Measurements from ENCODE around the gene HAPLN3.

The HAPLN3 gene

GRCh38 chr15:88918738-88919137 lies 23.4 kb upstream of the HAPLN3 start:
- DNase-seq (ENCODE audit: low spot score) = peak; percentile 74
- H3K4me3 Mint-ChIP-seq = no peak overlapping the region
- H3K36me3 Mint-ChIP-seq (ENCODE audit: low read depth) = no peaks in the 10 kb centered on the region
- H3K27me3 Mint-ChIP-seq (ENCODE audit: low read depth) = peaks cover 9% of the 10 kb centered on the region
- peak overlapping the region; percentile 16 for H3K27ac Mint-ChIP-seq
- H3K9me3 Mint-ChIP-seq = no peaks in the 10 kb centered on the region
- peaks cover 21% of the 10 kb centered on the region for H3K4me1 Mint-ChIP-seq (ENCODE audit: low read depth)

- no peak overlapping the region for H3K27ac Mint-ChIP-seq
- H3K36me3 Mint-ChIP-seq (ENCODE audit: low read depth) = no peaks in the 10 kb centered on the region
- no peak for DNase-seq (ENCODE audit: low spot score)
- peaks cover 9% of the 10 kb centered on the region for H3K27me3 Mint-ChIP-seq (ENCODE audit: low read depth)
- H3K9me3 Mint-ChIP-seq = no peaks in the 10 kb centered on the region
- H3K4me1 Mint-ChIP-seq (ENCODE audit: low read depth) = peaks cover 25% of the 10 kb centered on the region
- H3K4me3 Mint-ChIP-seq = no peak overlapping the region
Measured at GRCh38 chr15:88917760-88918159, 22.4 kb upstream of the HAPLN3 start.

DNA sequence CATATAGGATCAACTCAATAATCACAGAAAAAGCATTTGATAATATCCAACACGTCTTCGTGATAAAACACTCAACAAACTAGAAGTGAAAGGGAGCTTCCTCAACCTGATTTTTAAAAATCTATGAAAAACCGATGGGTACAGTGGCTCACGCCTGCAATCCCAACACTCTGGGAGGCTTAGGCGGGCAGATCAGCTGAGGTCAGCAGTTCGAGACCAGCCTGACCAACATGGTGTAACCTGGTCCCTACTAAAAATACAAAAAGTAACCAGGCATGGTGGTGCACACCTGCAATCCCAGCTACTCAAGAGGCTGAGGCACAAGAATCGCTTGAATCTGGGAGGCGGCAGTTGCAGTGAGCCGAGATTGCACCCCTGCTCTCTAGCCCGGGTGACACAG lies 20.0 kb upstream of the HAPLN3 start:
- no peak overlapping the region for H3K27ac Mint-ChIP-seq
- no peak overlapping the region for H3K4me3 Mint-ChIP-seq
- peaks cover 1% of the 10 kb centered on the region for H3K36me3 Mint-ChIP-seq (ENCODE audit: low read depth)
- peaks cover 9% of the 10 kb centered on the region for H3K27me3 Mint-ChIP-seq (ENCODE audit: low read depth)
- no peaks in the 10 kb centered on the region for H3K9me3 Mint-ChIP-seq
- DNase-seq (ENCODE audit: low spot score) = no peak
- H3K4me1 Mint-ChIP-seq (ENCODE audit: low read depth) = peaks cover 25% of the 10 kb centered on the region

DNA sequence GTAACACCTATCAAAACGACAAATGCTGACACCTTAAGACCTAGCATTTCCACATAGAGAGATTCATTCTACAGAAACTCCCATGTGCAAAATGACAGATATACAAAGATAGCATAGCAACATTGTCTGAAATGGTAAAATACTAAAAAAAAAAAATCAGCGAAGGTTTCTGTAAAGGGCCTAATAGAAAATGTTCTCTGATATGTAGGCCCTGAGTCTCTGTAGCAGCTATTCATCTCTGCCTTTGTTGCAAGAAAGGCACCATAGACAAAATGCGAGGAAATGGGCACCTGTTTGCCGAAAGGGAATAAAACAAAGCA lies 18.5 kb upstream of the HAPLN3 start:
- peaks cover 16% of the 10 kb centered on the region for H3K4me1 Mint-ChIP-seq (ENCODE audit: low read depth)
- H3K36me3 Mint-ChIP-seq (ENCODE audit: low read depth) = peaks cover 1% of the 10 kb centered on the region
- H3K9me3 Mint-ChIP-seq = no peaks in the 10 kb centered on the region
- H3K4me3 Mint-ChIP-seq = peak overlapping the region; percentile 84
- peaks cover 7% of the 10 kb centered on the region for H3K27me3 Mint-ChIP-seq (ENCODE audit: low read depth)
- no peak overlapping the region for H3K27ac Mint-ChIP-seq
- DNase-seq (ENCODE audit: low spot score) = no peak

DNA sequence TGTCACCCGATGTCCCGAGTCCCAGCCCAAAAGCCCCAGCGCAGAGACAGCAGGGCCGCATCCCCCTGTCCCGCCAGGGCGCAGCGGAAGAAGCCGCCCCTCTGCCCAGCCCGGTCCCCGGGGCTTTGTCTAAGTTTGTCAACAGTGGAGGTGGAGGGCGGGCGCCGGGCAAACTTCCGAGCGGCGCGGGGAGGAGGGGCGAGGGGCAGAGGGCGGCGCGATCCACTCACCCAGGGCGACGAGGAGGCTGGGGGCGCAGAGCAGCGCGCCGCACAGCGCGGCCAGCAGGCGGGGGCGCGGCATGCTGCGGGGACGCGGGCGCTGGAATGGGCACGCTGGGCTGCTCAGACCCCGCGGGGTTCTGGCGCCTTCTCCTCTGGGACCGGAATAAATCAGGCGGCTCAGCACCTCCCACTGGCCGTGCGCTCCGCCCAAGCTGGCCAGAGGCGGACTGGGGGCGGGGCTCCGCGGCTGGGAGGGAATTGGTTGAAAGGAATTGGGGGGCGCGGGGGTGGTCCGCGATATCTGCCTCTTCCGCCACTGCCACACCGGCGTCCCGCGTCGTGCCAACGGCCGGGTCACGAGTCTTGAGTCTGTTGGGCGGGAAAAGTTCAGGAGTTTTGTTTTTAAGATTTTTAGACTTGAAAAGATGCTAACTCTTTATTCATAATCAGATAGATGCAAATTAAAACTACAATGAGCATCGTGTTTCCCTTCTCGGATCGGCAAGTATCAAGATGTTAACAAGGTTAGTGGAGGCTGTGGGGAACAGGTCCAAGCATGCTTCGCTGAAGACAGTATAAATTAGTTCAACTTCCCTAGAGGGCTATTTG lies 17.9 kb upstream of the HAPLN3 start, which contains the start of gene MFGE8:
MFGE8 (minus strand) TSS at position 363 of the 833 bp plus-strand sequence; CDS start at position 303, 60 bp downstream.
- Mint-ChIP-seq H3K27me3 (ENCODE audit: low read depth) (peaks cover 7% of the 10 kb centered on the region), H3K4me3 (peak within 1 kb of the TSS; percentile 84), H3K4me1 (ENCODE audit: low read depth) (peaks cover 14% of the 10 kb centered on the region), H3K9me3 (no peaks in the 10 kb centered on the region), H3K27ac (peak within 1 kb of the TSS; percentile 86), H3K36me3 (ENCODE audit: low read depth) (peaks cover 2% of the 10 kb centered on the region)
- peak; percentile 72 for DNase-seq (ENCODE audit: low spot score)

- Mint-ChIP-seq H3K36me3 (ENCODE audit: low read depth) (peaks cover 6% of the 10 kb centered on the region), H3K27ac (no peak overlapping the region), H3K4me1 (ENCODE audit: low read depth) (peaks cover 14% of the 10 kb centered on the region), H3K27me3 (ENCODE audit: low read depth) (peaks cover 6% of the 10 kb centered on the region), H3K9me3 (no peaks in the 10 kb centered on the region), H3K4me3 (peak overlapping the region; percentile 84)
- no peak for DNase-seq (ENCODE audit: low spot score)
Measured at GRCh38 chr15:88912500-88912921, 17.2 kb upstream of the HAPLN3 start.

DNA sequence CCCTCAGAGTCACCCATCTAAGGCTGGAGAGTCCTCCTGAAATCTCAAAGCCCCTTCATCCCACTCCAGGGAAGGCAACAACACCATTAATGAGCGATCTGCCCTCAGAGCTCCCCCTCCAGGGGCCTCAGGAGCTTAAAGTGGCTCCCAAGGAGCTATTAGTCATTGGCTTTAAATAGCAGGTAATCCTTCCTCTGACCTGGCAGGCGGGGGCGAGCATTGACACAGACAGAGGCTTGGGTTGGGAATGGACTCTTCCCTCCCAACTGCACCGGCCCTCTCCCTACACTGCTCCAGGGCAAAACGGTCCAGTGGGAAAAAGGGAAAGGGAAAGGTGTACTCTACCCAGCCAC lies 16.4 kb upstream of the HAPLN3 start:
- Mint-ChIP-seq H3K36me3 (ENCODE audit: low read depth) (peaks cover 6% of the 10 kb centered on the region), H3K9me3 (no peaks in the 10 kb centered on the region), H3K27ac (no peak overlapping the region), H3K4me3 (peak overlapping the region; percentile 84), H3K27me3 (ENCODE audit: low read depth) (peaks cover 6% of the 10 kb centered on the region), H3K4me1 (ENCODE audit: low read depth) (peaks cover 14% of the 10 kb centered on the region)
- DNase-seq (ENCODE audit: low spot score) = no peak

DNA sequence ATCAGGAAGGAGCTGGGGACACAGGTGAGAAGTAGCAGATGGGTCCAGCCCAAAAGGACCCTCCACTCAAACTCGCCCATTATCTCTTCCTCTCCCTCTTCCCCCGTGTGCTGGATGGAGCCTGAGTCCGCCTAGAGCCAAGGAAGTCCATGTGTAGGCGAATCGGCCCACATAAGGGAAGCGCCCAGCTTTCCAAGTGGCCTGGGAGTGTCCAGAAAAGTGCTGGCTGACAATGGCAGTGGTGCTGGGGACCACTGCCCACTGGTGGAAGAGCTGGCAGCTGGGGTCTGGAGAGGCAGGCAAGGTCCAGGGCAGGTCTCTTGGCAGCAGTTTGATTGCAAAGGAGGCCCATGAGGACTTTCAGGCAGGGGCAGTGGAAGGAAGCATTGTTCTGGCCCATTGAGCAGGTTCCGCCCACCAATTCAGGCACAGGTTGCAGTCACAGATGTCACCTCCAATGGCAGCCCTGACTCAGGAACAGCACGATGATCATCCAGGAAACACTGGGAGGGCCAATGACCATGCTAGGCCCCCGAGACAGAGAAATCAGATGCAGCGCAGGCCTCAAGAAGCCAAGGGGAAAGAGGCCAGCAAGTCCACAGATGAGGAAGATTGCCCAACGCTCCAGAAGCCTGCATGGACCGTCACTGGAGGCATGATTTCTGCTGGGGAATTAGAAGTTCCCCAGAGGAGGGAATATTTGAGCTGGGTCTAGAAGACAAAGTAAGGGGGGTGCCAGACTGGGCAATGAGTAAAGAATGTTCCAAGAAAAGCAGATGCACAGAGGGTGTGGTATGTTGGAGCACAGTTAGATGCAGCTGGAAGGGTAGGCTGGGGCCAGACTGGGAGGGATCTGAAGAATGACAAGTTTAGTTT lies 14.8 kb upstream of the HAPLN3 start:
- no peak for DNase-seq (ENCODE audit: low spot score)
- Mint-ChIP-seq H3K4me1 (ENCODE audit: low read depth) (peaks cover 21% of the 10 kb centered on the region), H3K27me3 (ENCODE audit: low read depth) (no peaks in the 10 kb centered on the region), H3K36me3 (ENCODE audit: low read depth) (peaks cover 6% of the 10 kb centered on the region), H3K9me3 (no peaks in the 10 kb centered on the region), H3K27ac (peak overlapping the region; percentile 14), H3K4me3 (peak overlapping the region; percentile 54)

- H3K4me1 Mint-ChIP-seq (ENCODE audit: low read depth) = peaks cover 33% of the 10 kb centered on the region
- no peak overlapping the region for H3K27ac Mint-ChIP-seq
- no peaks in the 10 kb centered on the region for H3K9me3 Mint-ChIP-seq
- no peak for DNase-seq (ENCODE audit: low spot score)
- no peaks in the 10 kb centered on the region for H3K27me3 Mint-ChIP-seq (ENCODE audit: low read depth)
- H3K4me3 Mint-ChIP-seq = no peak overlapping the region
- H3K36me3 Mint-ChIP-seq (ENCODE audit: low read depth) = peaks cover 8% of the 10 kb centered on the region
Measured at GRCh38 chr15:88908697-88909621, 13.6 kb upstream of the HAPLN3 start.

DNA sequence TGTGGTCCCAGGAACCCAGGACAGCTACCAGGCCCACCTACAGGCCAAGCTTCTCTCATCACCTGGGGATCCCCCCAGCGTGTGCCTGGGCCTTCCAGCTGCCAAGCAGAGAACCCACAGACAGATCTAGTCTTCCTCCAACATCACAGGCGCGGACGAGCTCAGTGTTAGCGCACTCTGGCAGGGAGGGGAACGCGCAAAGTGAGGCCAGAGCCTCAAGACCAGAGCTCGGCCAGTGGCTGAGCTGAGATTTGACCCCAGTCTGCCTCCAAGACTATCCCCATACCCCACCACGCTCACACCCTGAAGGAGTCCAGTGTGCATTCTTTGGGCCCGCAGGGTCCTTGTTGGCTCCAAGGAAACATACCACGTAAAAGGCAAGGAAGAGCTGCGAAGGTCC lies 12.8 kb upstream of the HAPLN3 start:
- Mint-ChIP-seq H3K4me3 (no peak overlapping the region), H3K27ac (peak overlapping the region; percentile 69), H3K4me1 (ENCODE audit: low read depth) (peaks cover 31% of the 10 kb centered on the region), H3K27me3 (ENCODE audit: low read depth) (no peaks in the 10 kb centered on the region), H3K36me3 (ENCODE audit: low read depth) (peaks cover 11% of the 10 kb centered on the region), H3K9me3 (no peaks in the 10 kb centered on the region)
- no peak for DNase-seq (ENCODE audit: low spot score)

DNA sequence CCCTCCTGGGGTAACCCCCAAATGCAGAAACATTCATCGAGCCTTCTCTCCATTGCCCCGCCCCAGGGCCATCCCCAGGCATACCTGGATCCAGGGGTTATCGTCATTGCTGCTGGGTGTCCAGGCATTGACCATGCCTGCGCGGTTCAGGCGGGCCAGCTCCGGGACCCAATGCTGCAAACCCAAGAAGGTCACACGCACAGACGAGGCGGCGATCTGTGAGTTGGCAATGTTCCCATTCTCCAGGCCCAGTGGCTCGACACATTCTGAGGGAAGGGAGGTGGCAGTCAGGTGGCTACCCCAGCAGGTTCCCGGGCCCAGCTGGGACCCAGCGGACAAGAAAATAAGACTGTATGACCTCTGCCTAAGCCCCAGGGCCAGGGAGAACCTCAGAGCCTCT lies 11.8 kb upstream of the HAPLN3 start:
- DNase-seq (ENCODE audit: low spot score) = no peak
- Mint-ChIP-seq H3K4me1 (ENCODE audit: low read depth) (peaks cover 31% of the 10 kb centered on the region), H3K27me3 (ENCODE audit: low read depth) (no peaks in the 10 kb centered on the region), H3K36me3 (ENCODE audit: low read depth) (peaks cover 11% of the 10 kb centered on the region), H3K9me3 (no peaks in the 10 kb centered on the region), H3K4me3 (no peak overlapping the region), H3K27ac (no peak overlapping the region)

GRCh38 chr15:88906551-88906950 lies 11.2 kb upstream of the HAPLN3 start:
- H3K4me3 Mint-ChIP-seq = no peak overlapping the region
- no peaks in the 10 kb centered on the region for H3K9me3 Mint-ChIP-seq
- no peak for DNase-seq (ENCODE audit: low spot score)
- peaks cover 31% of the 10 kb centered on the region for H3K4me1 Mint-ChIP-seq (ENCODE audit: low read depth)
- H3K36me3 Mint-ChIP-seq (ENCODE audit: low read depth) = peaks cover 13% of the 10 kb centered on the region
- H3K27me3 Mint-ChIP-seq (ENCODE audit: low read depth) = no peaks in the 10 kb centered on the region
- H3K27ac Mint-ChIP-seq = no peak overlapping the region

DNA sequence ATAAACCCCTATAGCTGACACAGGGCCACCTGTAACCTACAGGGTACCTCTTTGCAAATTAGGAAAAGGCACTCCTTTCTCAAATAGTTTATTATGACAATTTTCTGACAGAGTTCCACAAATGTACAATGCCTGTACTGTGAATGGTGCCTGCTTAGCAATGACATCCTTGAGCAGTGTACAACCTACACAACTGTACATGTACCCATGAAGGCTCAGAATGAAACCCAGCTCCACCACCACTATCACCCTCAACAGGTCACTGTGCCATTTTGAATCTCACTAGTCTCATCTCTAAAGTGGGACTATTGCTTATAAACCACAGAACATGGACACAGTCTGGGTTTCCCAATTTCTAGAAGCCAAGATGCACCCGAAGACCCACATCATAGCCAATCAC lies 10.8 kb upstream of the HAPLN3 start:
- H3K36me3 Mint-ChIP-seq (ENCODE audit: low read depth) = peaks cover 13% of the 10 kb centered on the region
- H3K27ac Mint-ChIP-seq = no peak overlapping the region
- H3K27me3 Mint-ChIP-seq (ENCODE audit: low read depth) = no peaks in the 10 kb centered on the region
- H3K4me1 Mint-ChIP-seq (ENCODE audit: low read depth) = peaks cover 30% of the 10 kb centered on the region
- H3K9me3 Mint-ChIP-seq = no peaks in the 10 kb centered on the region
- DNase-seq (ENCODE audit: low spot score) = no peak
- H3K4me3 Mint-ChIP-seq = no peak overlapping the region
